ENCODE results near the gene TPM2. TPM values are rescaled to one million over a fixed set of nuclear protein-coding genes. Genes with fewer than 3 reads are reported as not detected.

TPM2 gene
- total RNA-seq, 1 experiment from 2014 or later: 207 TPM

GRCh38 chr9:35636135-35636876, 53.4 kb downstream of the TPM2 start:
- Mint-ChIP-seq H3K27me3 (ENCODE audit: insufficient read depth, unreplicated experiment) (no peaks in the 10 kb centered on the region), H3K27ac (ENCODE audit: low read depth, unreplicated experiment) (no peak overlapping the region), H3K9me3 (ENCODE audit: unreplicated experiment) (no peaks in the 10 kb centered on the region), H3K4me1 (ENCODE audit: insufficient read depth, unreplicated experiment) (no peaks in the 10 kb centered on the region), H3K36me3 (ENCODE audit: insufficient read depth, unreplicated experiment) (peaks cover 4% of the 10 kb centered on the region), H3K4me3 (ENCODE audit: unreplicated experiment) (no peak overlapping the region)
- intact Hi-C loops (cut with micrococcal nuclease): no loop called here
- no TSS peak for BruUV-seq (replicated peaks)
- DNase-seq (ENCODE audit: unreplicated experiment): no peak
- ChIA-PET POLR2A (interaction anchor here (1.0 kb wide), 1 partner anchor 8 kb away, joined by 3 read pairs; no protein-coding TSS in a partner anchor), CTCF (interaction anchor here (0.5 to 1.7 kb wide), 3 partner anchors 8 to 612 kb away, joined by 3 to 7 read pairs (median 4); no protein-coding TSS in a partner anchor)
- TF ChIP-seq, protein P1, sequence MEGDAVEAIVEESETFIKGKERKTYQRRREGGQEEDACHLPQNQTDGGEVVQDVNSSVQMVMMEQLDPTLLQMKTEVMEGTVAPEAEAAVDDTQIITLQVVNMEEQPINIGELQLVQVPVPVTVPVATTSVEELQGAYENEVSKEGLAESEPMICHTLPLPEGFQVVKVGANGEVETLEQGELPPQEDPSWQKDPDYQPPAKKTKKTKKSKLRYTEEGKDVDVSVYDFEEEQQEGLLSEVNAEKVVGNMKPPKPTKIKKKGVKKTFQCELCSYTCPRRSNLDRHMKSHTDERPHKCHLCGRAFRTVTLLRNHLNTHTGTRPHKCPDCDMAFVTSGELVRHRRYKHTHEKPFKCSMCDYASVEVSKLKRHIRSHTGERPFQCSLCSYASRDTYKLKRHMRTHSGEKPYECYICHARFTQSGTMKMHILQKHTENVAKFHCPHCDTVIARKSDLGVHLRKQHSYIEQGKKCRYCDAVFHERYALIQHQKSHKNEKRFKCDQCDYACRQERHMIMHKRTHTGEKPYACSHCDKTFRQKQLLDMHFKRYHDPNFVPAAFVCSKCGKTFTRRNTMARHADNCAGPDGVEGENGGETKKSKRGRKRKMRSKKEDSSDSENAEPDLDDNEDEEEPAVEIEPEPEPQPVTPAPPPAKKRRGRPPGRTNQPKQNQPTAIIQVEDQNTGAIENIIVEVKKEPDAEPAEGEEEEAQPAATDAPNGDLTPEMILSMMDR (IDR thresholded peaks at IDR 0.05; ENCODE audit: unreplicated experiment): no peak

- H3K27ac Mint-ChIP-seq (ENCODE audit: low read depth, unreplicated experiment): no peak overlapping the region
- no peaks in the 10 kb centered on the region for H3K4me1 Mint-ChIP-seq (ENCODE audit: insufficient read depth, unreplicated experiment)
- POLR2A ChIA-PET: interaction anchor here (0.7 to 1.0 kb wide), 2 partner anchors 9 to 22 kb away, joined by 3 read pairs; no protein-coding TSS in a partner anchor
- no peaks in the 10 kb centered on the region for H3K27me3 Mint-ChIP-seq (ENCODE audit: insufficient read depth, unreplicated experiment)
- intact Hi-C loops (cut with micrococcal nuclease): no loop called here
- TF ChIP-seq, protein P1 (IDR thresholded peaks at IDR 0.05; ENCODE audit: unreplicated experiment): no peak
- CTCF ChIA-PET: interaction anchor here (0.5 to 1.7 kb wide), 4 partner anchors 9 to 612 kb away, joined by 3 to 7 read pairs (median 4); no protein-coding TSS in a partner anchor
- DNase-seq (ENCODE audit: unreplicated experiment): no peak
- H3K4me3 Mint-ChIP-seq (ENCODE audit: unreplicated experiment): no peak overlapping the region
- H3K9me3 Mint-ChIP-seq (ENCODE audit: unreplicated experiment): no peaks in the 10 kb centered on the region
- BruUV-seq (replicated peaks): no TSS peak
- H3K36me3 Mint-ChIP-seq (ENCODE audit: insufficient read depth, unreplicated experiment): no peaks in the 10 kb centered on the region
Measured at GRCh38 chr9:35635730-35636129, 54.0 kb downstream of the TPM2 start.

Small RNAs within 50 kb of the gene (microRNA-seq; reads per million reads assigned to microRNA genes)
- 0.40 reads per million for gene MIR6852
- not detected for gene MIR6853

Other genes with a start within 250 kb of the TPM2 start
- gene RUSC2, start 199.8 kb downstream of the TPM2 start, total RNA-seq (2022): 27.8 and 30.5 TPM in 2 replicates
- gene TESK1, start 84.7 kb downstream of the TPM2 start, total RNA-seq (2022): 32.1 and 41.9 TPM in 2 replicates
- gene CD72, start 71.5 kb downstream of the TPM2 start, total RNA-seq (2022): 1.6 and 1.8 TPM in 2 replicates
- gene SIT1, start 39.0 kb downstream of the TPM2 start, total RNA-seq (2022): not detected in 2 replicates
- gene RMRP, start 31.9 kb downstream of the TPM2 start, total RNA-seq (2022): 13,245 and 17,503 TPM in 2 replicates
- 10.6 and 12.5 TPM in 2 replicates for gene CCDC107, start 31.6 kb downstream of the TPM2 start, total RNA-seq (2022)
- gene ARHGEF39, start 24.7 kb downstream of the TPM2 start, total RNA-seq (2022): 2.9 and 5.1 TPM in 2 replicates
- gene CA9, start 16.0 kb downstream of the TPM2 start, total RNA-seq (2022): not detected in 2 replicates
- gene TLN1, start 42.3 kb upstream of the TPM2 start, total RNA-seq (2022): 224 and 256 TPM in 2 replicates
- gene CREB3, start 42.7 kb upstream of the TPM2 start, total RNA-seq (2022): 58.7 and 66.2 TPM in 2 replicates
- 51.3 and 55.2 TPM in 2 replicates for gene GBA2, start 59.3 kb upstream of the TPM2 start, total RNA-seq (2022)
- gene RGP1, start 59.4 kb upstream of the TPM2 start, total RNA-seq (2022): 33.8 and 35.8 TPM in 2 replicates
- not detected in 2 replicates for gene MSMP, start 64.4 kb upstream of the TPM2 start, total RNA-seq (2022)
- 5.7 and 10.0 TPM in 2 replicates for gene NPR2, start 101.7 kb upstream of the TPM2 start, total RNA-seq (2022)
- gene SPAG8, start 122.3 kb upstream of the TPM2 start, total RNA-seq (2022): 0.37 and 1.1 TPM in 2 replicates
- gene HINT2, start 125.1 kb upstream of the TPM2 start, total RNA-seq (2022): 45.4 and 48.2 TPM in 2 replicates
- not detected in 2 replicates for gene FAM221B, start 138.8 kb upstream of the TPM2 start, total RNA-seq (2022)
- gene TMEM8B, start 139.3 kb upstream of the TPM2 start, total RNA-seq (2022): 4.6 and 7.0 TPM in 2 replicates
- gene OR13J1, start 180.5 kb upstream of the TPM2 start, total RNA-seq (2022): not detected in 2 replicates
- gene HRCT1, start 216.3 kb upstream of the TPM2 start, total RNA-seq (2022): 4.4 and 6.0 TPM in 2 replicates
- 0.27 and 0.72 TPM in 2 replicates for gene SPAAR, start 219.6 kb upstream of the TPM2 start, total RNA-seq (2022)